ENCODE data around the gene ELL2.

The ELL2 gene

GRCh38 chr5:95866435-95867040 is 95.1 kb downstream of the ELL2 start:
- TF ChIP-seq, protein P1, sequence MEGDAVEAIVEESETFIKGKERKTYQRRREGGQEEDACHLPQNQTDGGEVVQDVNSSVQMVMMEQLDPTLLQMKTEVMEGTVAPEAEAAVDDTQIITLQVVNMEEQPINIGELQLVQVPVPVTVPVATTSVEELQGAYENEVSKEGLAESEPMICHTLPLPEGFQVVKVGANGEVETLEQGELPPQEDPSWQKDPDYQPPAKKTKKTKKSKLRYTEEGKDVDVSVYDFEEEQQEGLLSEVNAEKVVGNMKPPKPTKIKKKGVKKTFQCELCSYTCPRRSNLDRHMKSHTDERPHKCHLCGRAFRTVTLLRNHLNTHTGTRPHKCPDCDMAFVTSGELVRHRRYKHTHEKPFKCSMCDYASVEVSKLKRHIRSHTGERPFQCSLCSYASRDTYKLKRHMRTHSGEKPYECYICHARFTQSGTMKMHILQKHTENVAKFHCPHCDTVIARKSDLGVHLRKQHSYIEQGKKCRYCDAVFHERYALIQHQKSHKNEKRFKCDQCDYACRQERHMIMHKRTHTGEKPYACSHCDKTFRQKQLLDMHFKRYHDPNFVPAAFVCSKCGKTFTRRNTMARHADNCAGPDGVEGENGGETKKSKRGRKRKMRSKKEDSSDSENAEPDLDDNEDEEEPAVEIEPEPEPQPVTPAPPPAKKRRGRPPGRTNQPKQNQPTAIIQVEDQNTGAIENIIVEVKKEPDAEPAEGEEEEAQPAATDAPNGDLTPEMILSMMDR (IDR thresholded peaks at IDR 0.05; ENCODE audit: control extremely low read depth, extremely low read depth, low read depth, missing control alignments), result no peak
- POLR2A ChIA-PET, result no interaction called here
- no peak for DNase-seq (ENCODE audit: extremely low spot score)
- CTCF ChIA-PET, result interaction anchor here (1.2 to 1.6 kb wide), 3 partner anchors 19 to 478 kb away, joined by 3 to 4 read pairs (median 3); no protein-coding TSS in a partner anchor

DNA sequence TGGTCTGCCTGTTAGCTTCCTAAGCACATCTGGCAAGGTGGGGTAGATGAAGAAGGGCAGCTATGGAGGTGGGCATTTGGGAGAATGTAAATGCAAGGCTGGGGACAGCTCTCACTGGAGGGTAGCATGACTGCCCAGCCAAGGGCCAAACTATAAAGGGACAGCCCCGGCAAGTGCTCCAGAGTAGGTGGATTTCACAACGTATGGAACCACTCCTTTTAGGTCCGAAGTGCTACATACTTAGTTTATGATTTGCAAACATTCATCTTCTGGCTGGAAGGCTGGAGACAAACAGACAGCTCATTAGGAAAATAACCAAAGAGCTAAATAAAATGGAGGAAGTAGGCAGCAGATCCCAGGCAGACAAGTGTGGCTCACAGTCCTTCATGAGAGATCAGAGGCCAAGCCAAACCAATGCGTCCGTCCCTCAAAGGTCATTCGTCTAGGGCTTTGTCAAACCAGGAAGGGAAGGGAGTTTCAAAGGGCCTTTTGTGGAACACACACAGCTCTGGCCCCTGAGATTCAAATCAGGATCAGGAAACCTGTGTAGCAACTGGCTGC is 96.6 kb downstream of the ELL2 start:
- POLR2A ChIA-PET, result no interaction called here
- CTCF ChIA-PET, result interaction anchor here (0.7 to 9.3 kb wide), 12 partner anchors 9 to 471 kb away, joined by 3 to 119 read pairs (median 3); no protein-coding TSS in a partner anchor
- DNase-seq (ENCODE audit: extremely low spot score), result no peak
- TF ChIP-seq, protein P1 (IDR thresholded peaks at IDR 0.05; ENCODE audit: control extremely low read depth, extremely low read depth, low read depth, missing control alignments), result no peak

- ChIA-PET POLR2A (no interaction called here), CTCF (interaction anchor here (0.7 to 9.3 kb wide), 11 partner anchors 10 to 472 kb away, joined by 3 to 119 read pairs (median 3); no protein-coding TSS in a partner anchor)
- TF ChIP-seq, protein P1 (IDR thresholded peaks at IDR 0.05; ENCODE audit: control extremely low read depth, extremely low read depth, low read depth, missing control alignments), result no peak
- no peak for DNase-seq (ENCODE audit: extremely low spot score)
These were observed 97.2 kb downstream of the ELL2 start for GRCh38 chr5:95864456-95864855.

DNA sequence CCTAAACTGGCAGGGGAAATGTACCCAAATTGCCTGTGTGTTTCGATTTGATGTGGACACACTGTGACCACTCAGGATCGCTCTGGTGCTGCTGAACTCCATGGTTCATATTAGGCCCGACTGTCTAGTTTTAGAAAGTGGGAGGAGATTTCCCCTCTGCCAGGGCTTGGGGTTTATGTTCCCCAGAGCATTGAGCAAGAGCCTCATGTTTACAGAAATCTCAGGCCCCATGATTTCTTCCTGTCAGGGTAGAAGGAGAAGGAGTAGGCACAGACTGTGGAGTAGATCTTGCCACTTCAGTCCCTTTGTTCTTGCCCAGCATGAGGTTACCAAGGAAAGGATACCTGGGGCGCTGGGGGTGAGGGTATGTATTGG is 98.3 kb downstream of the ELL2 start:
- DNase-seq (ENCODE audit: extremely low spot score), result no peak
- CTCF ChIA-PET, result interaction anchor here (1.1 to 9.3 kb wide), 4 partner anchors 8 to 473 kb away, joined by 4 to 119 read pairs (median 48); no protein-coding TSS in a partner anchor
- TF ChIP-seq, protein P1 (IDR thresholded peaks at IDR 0.05; ENCODE audit: control extremely low read depth, extremely low read depth, low read depth, missing control alignments), result no peak
- POLR2A ChIA-PET, result no interaction called here

DNA sequence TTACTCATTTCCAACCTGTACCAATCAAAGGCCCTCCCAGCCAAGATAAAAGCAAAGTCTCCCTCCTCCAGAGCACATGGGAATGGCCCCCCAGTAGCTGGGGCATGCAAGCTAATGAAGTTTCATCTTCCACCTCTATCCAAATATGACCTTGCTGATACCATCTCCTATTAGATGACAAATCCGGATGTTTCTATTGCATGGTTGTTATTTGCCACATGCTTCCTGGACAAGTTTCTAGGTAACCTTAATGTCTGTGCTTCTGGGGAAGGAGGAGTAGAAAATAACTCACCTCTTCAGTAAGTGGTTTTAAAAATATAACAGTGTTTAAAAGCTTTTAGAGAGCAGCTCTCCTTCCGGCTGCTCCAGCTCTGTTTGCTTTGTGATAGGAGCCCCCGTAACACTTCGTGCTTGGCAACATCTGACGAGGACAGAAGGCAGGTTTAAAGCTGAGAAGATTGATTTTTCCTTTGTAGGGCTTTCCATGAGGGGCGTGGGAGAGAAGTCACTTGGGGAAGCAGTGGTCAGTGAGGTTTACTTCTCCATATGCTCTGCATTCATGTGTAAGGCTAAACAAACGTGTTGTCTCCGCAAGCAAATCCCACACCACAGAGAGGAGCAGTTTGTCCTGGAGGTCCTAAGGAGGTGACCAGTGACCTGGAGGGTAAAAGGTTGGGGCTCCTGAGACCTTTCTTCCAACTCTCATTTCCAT is 98.8 kb downstream of the ELL2 start:
- ChIA-PET POLR2A (no interaction called here), CTCF (interaction anchor here (0.8 to 9.3 kb wide), 8 partner anchors 8 to 473 kb away, joined by 3 to 119 read pairs (median 8); no protein-coding TSS in a partner anchor)
- TF ChIP-seq, protein P1 (IDR thresholded peaks at IDR 0.05; ENCODE audit: control extremely low read depth, extremely low read depth, low read depth, missing control alignments), result no peak
- DNase-seq (ENCODE audit: extremely low spot score), result no peak

- TF ChIP-seq, protein P1 (IDR thresholded peaks at IDR 0.05; ENCODE audit: control extremely low read depth, extremely low read depth, low read depth, missing control alignments), result no peak
- POLR2A ChIA-PET, result no interaction called here
- CTCF ChIA-PET, result interaction anchor here (0.8 to 9.3 kb wide), 12 partner anchors 9 to 740 kb away, joined by 3 to 119 read pairs (median 6); no protein-coding TSS in a partner anchor
- DNase-seq (ENCODE audit: extremely low spot score), result no peak
These were observed 99.6 kb downstream of the ELL2 start for GRCh38 chr5:95861864-95862561.

Data from GM10248 (cell line).